IgD-negative memory B cell (primary cell): ENCODE results near the gene CNOT10. TPM values are rescaled to one million over a fixed set of nuclear protein-coding genes. Genes with fewer than 3 reads are reported as not detected.
"Not testable (repeated sequence)": the region's sequence is repeated elsewhere in the genome, so short reads cannot be mapped to it uniquely, and the experiment has no call there.

Experiments
- H3K27ac Mint-ChIP-seq, 3 donors: one replicate each; pipeline ENCODE4 v1.8.0; 2020 to 2022; ENCODE audit warnings: mild to moderate bottlenecking in 3 of 3, mixed read lengths in 3 of 3, moderate library complexity in 1 of 3
- H3K27me3 Mint-ChIP-seq: one replicate; pipeline ENCODE4 v1.8.0; 2021; ENCODE audit warnings: mixed read lengths
- H3K36me3 Mint-ChIP-seq: one replicate; pipeline ENCODE4 v1.8.0; 2020; ENCODE audit warnings: mild to moderate bottlenecking, mixed read lengths
- H3K4me1 Mint-ChIP-seq, 3 donors: one replicate each; pipeline ENCODE4 v1.8.0; 2020 to 2022; ENCODE audit warnings: mixed read lengths in 3 of 3, mild to moderate bottlenecking in 1 of 3
- H3K4me3 Mint-ChIP-seq, 4 donors: one replicate each; pipeline ENCODE4 v1.8.0; 2020 to 2022; ENCODE audit warnings: mild to moderate bottlenecking in 4 of 4, mixed read lengths in 4 of 4, moderate library complexity in 3 of 4
- H3K9me3 Mint-ChIP-seq, 3 donors: one replicate each; pipeline ENCODE4 v1.8.0; 2020 to 2021; ENCODE audit warnings: mixed read lengths in 3 of 3, mild to moderate bottlenecking in 1 of 3
- polyA plus RNA-seq: library from polyadenylated mRNA; unstranded; fragments of 300-500 nt; fragmentation: Illumina TruSeq; gene quantifications from one replicate; pipeline ENCODE4 v1.2.3, GENCODE V29; 2021

Gene CNOT10
- polyA plus RNA-seq, 1 donor from 2014 or later, result 23.1 TPM

DNA sequence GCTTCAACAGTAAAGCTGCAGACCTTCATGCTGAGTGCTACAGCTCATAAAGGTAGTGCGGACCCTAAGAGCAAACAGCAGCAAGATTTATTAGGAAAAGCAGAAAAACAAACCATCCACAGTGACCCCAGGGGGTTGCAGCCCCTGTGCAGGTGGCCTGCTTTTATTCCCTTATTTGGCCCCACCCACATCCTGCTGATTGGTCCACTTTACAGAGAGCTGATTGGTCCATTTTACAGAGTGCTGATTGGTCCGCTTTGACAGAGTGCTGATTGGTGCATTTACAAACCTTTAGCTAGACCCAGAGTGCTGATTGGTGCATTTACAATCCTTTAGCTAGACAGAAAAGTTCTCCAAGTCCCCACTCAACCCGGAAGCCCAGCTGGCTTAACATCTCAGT, 11.3 kb upstream of the CNOT10 start:
- not testable (repeated sequence) for H3K4me3 Mint-ChIP-seq, H3K9me3 Mint-ChIP-seq, H3K4me1 Mint-ChIP-seq, H3K27me3 Mint-ChIP-seq, H3K27ac Mint-ChIP-seq, H3K36me3 Mint-ChIP-seq

- Mint-ChIP-seq H3K9me3 (no peaks in the 10 kb centered on the region), H3K4me3 (no peak overlapping the region), H3K27me3 (peaks cover 1% of the 10 kb centered on the region), H3K36me3 (no peaks in the 10 kb centered on the region), H3K27ac (no peak overlapping the region), H3K4me1 (no peaks in the 10 kb centered on the region)
Observed at GRCh38 chr3:32675164-32675563, 9.8 kb upstream of the CNOT10 start.

- Mint-ChIP-seq H3K9me3 (no peaks in the 10 kb centered on the region), H3K4me3 (no peak overlapping the region), H3K27ac (no peak overlapping the region), H3K27me3 (peaks cover 1% of the 10 kb centered on the region), H3K4me1 (no peaks in the 10 kb centered on the region), H3K36me3 (no peaks in the 10 kb centered on the region)
Observed at GRCh38 chr3:32675650-32676049, 9.3 kb upstream of the CNOT10 start.

- H3K4me1 Mint-ChIP-seq, result peaks cover 6 to 20% (median 17%) of the 10 kb centered on the region in 3 donors
- no peaks in the 10 kb centered on the region for H3K36me3 Mint-ChIP-seq
- peak overlapping the region in 1 of 4 donors; percentile 24 for H3K4me3 Mint-ChIP-seq
- H3K27me3 Mint-ChIP-seq, result no peaks in the 10 kb centered on the region
- H3K9me3 Mint-ChIP-seq, result no peaks in the 10 kb centered on the region
- H3K27ac Mint-ChIP-seq, result no peak overlapping the region
Observed at GRCh38 chr3:32681811-32682210, 3.2 kb upstream of the CNOT10 start.

DNA sequence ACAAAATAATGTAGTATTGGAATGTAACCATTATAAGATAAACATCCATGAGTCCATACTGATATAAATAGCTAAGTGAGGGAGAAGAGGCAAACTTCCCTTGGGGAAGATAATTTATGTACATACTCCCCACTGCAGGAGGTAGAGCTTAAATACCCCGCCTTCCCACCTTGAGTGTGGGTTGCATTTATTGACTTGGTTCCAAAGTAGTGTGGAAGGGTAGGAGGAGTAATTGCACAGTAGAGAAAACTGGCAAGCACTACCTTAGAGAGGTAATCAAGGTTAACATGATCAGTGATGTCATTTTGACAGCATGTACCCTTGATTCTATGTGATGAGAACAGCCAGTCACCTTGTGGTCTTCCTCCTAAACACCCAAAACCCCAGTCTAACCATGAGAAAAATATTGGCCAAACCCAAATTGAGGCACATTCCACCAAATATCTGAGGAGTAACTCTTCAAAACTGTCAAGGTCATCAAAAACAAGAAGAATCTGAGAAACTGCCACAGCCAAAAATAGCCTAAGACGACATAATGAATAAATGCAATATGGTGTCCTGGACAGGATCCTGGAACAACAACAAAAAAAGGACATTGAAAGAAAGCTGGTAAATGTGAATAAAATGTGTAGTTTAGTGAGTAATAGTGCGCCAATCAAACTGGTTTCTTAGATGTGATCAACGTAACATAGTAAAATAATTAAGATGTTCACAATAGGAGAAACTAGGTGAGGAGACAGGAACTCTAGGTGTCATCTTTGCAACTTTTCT, 774 bp upstream of the CNOT10 start:
- H3K27me3 Mint-ChIP-seq, result no peaks in the 10 kb centered on the region
- H3K36me3 Mint-ChIP-seq, result no peaks in the 10 kb centered on the region
- peaks cover 17 to 25% (median 24%) of the 10 kb centered on the region in 3 donors for H3K4me1 Mint-ChIP-seq
- peak overlapping the region; percentile 82 to 96 (median 85) for H3K27ac Mint-ChIP-seq
- no peaks in the 10 kb centered on the region for H3K9me3 Mint-ChIP-seq
- H3K4me3 Mint-ChIP-seq, result peak overlapping the region; percentile 91 to 99 (median 96)

GRCh38 chr3:32685543-32686185, 676 bp downstream of the CNOT10 start:
- H3K36me3 Mint-ChIP-seq, result no peaks in the 10 kb centered on the region
- peaks cover 17 to 32% (median 30%) of the 10 kb centered on the region in 3 donors for H3K4me1 Mint-ChIP-seq
- no peaks in the 10 kb centered on the region for H3K9me3 Mint-ChIP-seq

DNA sequence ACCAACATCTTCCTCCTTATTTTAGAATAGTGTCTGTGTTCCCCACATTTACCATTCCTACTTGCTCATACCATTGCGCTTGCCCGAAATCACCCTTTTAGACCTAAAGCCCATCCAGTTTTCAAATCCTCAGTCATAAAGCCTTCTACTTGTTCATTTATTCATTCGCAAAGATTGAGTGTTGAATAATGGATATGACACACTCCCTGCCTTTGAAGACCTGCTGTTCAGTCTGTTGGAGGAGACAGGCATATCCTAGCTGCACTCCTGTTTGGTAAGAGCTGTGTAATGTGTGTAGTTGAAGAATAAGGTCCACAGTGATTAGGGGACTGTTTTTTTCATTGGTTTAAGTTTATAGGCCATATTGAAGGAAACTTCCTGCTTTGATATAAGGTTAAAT, 1.7 kb downstream of the CNOT10 start:
- no peaks in the 10 kb centered on the region for H3K36me3 Mint-ChIP-seq
- H3K4me1 Mint-ChIP-seq, result peaks cover 17 to 32% (median 30%) of the 10 kb centered on the region in 3 donors
- H3K4me3 Mint-ChIP-seq, result peak overlapping the region in 3 of 4 donors; percentile 9 to 99 (median 97)
- no peaks in the 10 kb centered on the region for H3K27me3 Mint-ChIP-seq
- no peaks in the 10 kb centered on the region for H3K9me3 Mint-ChIP-seq
- peak overlapping the region in 2 of 3 donors; percentile 47 to 85 for H3K27ac Mint-ChIP-seq

More at GRCh38 chr3:32685543-32686185, 676 bp downstream of the CNOT10 start:
- Mint-ChIP-seq H3K4me3 (peak overlapping the region; percentile 91 to 99 (median 96)), H3K27me3 (no peaks in the 10 kb centered on the region), H3K27ac (peak overlapping the region; percentile 82 to 96 (median 85))

DNA sequence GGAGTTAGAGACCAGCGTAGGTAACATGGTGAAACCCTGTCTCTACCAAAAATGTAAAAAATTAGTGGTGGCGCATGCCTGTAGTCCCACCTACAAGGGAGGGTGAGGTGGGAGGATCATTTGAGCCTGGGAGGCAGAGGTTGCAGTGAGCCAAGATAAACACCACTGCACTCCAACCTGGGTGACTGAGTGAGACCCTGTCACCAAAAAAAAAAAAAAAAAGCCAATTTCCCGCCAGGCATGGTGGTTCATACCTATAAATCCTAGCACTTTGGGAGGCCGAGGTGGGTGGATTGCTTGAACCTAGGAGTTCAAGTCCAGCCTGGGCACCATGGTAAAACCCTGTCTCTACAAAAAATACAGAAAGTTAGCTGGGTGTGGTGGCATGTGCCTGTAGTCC, 6.9 kb downstream of the CNOT10 start:
- no peak overlapping the region for H3K27ac Mint-ChIP-seq
- peaks cover 11 to 16% (median 15%) of the 10 kb centered on the region in 3 donors for H3K4me1 Mint-ChIP-seq
- no peaks in the 10 kb centered on the region for H3K9me3 Mint-ChIP-seq
- no peaks in the 10 kb centered on the region for H3K27me3 Mint-ChIP-seq
- peaks cover 5% of the 10 kb centered on the region for H3K36me3 Mint-ChIP-seq
- no peak overlapping the region for H3K4me3 Mint-ChIP-seq

DNA sequence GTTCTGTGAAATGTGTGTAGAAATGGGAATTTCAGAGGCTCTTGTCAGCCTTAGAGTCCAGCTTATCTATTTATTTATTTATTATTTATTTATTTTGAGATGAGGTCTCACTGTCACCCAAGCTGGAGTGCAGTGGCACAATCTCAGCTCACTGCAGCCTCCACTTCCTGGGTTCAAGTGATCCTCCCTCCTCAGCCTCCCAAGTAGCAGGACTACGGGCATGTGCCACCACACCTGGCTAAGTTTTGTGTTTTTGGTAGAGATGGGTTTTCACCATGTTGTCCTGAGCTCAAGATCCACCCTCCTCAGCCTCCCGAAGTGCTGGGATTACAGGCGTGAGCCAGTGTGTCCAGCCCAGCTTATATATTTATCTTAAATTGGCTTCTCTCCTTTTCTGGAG, 11.5 kb downstream of the CNOT10 start:
- H3K27me3 Mint-ChIP-seq, result no peaks in the 10 kb centered on the region
- H3K4me3 Mint-ChIP-seq, result no peak overlapping the region
- H3K4me1 Mint-ChIP-seq, result peaks cover 5 to 16% (median 12%) of the 10 kb centered on the region in 3 donors
- peaks cover 5% of the 10 kb centered on the region for H3K36me3 Mint-ChIP-seq
- H3K27ac Mint-ChIP-seq, result no peak overlapping the region
- peaks cover 0 to under 1% (median 0%) of the 10 kb centered on the region in 3 donors for H3K9me3 Mint-ChIP-seq

DNA sequence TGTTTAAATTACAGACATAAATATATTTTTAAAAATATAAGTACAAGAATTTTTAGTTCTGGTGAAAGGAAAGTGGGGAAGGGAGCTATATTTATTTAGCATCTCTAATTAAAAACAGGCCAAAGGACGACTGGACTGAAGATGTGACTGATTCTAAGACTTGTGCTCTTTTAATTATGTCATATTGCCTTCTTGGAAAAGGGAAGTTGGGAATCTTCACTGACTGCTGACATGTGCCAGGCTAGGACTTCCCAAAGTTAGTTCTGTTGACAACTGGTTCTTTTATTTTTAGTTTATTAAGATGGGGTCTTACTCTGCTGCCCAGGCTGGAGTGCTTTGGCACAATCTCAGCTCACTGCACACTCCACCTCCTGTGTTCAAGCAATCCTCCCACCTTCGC, 13.5 kb downstream of the CNOT10 start:
- Mint-ChIP-seq H3K36me3 (peaks cover 5% of the 10 kb centered on the region), H3K4me3 (no peak overlapping the region), H3K9me3 (peaks cover 0 to 1% (median 0%) of the 10 kb centered on the region in 3 donors), H3K4me1 (peaks cover 10 to 19% (median 16%) of the 10 kb centered on the region in 3 donors), H3K27ac (no peak overlapping the region), H3K27me3 (no peaks in the 10 kb centered on the region)

DNA sequence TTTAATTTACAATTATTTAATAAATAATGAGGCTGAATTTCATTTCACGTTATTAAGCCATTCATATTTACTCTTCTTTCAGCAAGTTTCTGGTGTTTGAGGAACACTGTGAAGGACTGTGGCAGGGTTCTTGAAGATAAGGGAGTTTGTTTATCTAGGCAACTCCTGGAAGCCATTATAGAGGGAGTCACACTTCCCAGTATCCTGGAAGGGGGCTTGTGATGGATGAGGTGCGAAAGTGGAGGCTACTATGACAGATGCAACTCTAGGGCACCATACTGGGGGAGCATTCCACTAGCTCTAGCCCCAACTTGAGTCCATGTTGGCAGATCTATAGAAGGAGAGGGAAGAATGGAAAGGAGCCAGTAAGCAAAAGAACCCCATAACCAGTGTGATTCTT, 14.4 kb downstream of the CNOT10 start:
- peaks cover 0 to 1% (median 0%) of the 10 kb centered on the region in 3 donors for H3K9me3 Mint-ChIP-seq
- peak overlapping the region in 1 of 3 donors; percentile 71 for H3K27ac Mint-ChIP-seq
- H3K36me3 Mint-ChIP-seq, result peaks cover 5% of the 10 kb centered on the region
- peaks cover 12 to 22% (median 19%) of the 10 kb centered on the region in 3 donors for H3K4me1 Mint-ChIP-seq
- H3K27me3 Mint-ChIP-seq, result no peaks in the 10 kb centered on the region
- peak overlapping the region in 1 of 4 donors; percentile 25 for H3K4me3 Mint-ChIP-seq

GRCh38 chr3:32700244-32700643, 15.3 kb downstream of the CNOT10 start:
- peaks cover 13 to 19% (median 15%) of the 10 kb centered on the region in 3 donors for H3K4me1 Mint-ChIP-seq
- H3K27ac Mint-ChIP-seq, result no peak overlapping the region
- no peak overlapping the region for H3K4me3 Mint-ChIP-seq
- peaks cover 6% of the 10 kb centered on the region for H3K36me3 Mint-ChIP-seq
- H3K9me3 Mint-ChIP-seq, result peaks cover 0 to 1% (median 0%) of the 10 kb centered on the region in 3 donors
- H3K27me3 Mint-ChIP-seq, result no peaks in the 10 kb centered on the region

DNA sequence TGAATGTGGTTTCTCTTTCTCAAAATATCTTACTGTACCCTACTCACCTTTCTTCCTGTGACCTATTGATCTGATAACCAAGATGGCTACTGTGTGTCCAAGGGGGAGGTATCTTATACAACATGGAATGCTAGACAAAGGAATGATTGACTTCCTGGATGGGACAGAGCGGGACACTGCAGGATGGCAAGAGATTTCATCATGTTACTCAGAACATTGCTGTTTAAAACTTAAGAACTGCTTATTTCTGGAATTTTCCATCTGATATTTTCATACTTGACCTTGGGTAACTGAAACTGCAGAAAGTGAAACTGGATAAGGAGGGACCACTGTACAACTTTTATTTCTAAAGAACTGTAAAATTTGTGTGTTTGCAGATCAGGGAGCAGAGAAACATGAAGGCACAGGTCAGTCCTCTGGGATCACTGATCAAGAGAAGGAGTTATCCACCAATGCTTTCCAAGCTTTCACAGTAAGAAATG, 18.5 kb downstream of the CNOT10 start:
- Mint-ChIP-seq H3K4me3 (no peak overlapping the region), H3K27ac (peak overlapping the region in 1 of 3 donors; percentile 60), H3K9me3 (peaks cover 0 to 1% (median 0%) of the 10 kb centered on the region in 3 donors), H3K27me3 (no peaks in the 10 kb centered on the region), H3K4me1 (peaks cover 14 to 18% (median 16%) of the 10 kb centered on the region in 3 donors), H3K36me3 (peaks cover 6% of the 10 kb centered on the region)

DNA sequence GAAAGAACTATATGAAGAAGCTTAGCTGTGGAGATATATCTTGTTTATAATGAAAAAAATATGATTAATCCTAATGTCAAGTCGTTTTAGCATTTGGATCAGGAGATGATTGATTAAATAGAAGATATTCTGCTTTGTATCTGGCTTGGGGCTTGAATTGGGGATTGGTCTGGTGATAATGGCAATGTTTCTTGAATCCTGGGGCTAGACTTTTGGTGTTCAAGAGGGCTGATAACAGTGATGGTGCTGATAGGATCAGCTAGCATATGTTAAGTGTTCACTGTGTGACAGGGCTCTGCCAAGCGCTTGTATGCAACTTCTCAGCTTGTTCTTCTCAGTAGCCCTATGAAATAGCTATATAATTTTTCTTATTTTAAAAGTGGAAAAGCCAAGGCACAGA, 20.2 kb downstream of the CNOT10 start:
- peaks cover 14 to 18% (median 15%) of the 10 kb centered on the region in 3 donors for H3K4me1 Mint-ChIP-seq
- H3K27ac Mint-ChIP-seq, result no peak overlapping the region
- peaks cover 8% of the 10 kb centered on the region for H3K36me3 Mint-ChIP-seq
- H3K4me3 Mint-ChIP-seq, result no peak overlapping the region
- peaks cover 0 to 1% (median 0%) of the 10 kb centered on the region in 3 donors for H3K9me3 Mint-ChIP-seq
- H3K27me3 Mint-ChIP-seq, result no peaks in the 10 kb centered on the region

DNA sequence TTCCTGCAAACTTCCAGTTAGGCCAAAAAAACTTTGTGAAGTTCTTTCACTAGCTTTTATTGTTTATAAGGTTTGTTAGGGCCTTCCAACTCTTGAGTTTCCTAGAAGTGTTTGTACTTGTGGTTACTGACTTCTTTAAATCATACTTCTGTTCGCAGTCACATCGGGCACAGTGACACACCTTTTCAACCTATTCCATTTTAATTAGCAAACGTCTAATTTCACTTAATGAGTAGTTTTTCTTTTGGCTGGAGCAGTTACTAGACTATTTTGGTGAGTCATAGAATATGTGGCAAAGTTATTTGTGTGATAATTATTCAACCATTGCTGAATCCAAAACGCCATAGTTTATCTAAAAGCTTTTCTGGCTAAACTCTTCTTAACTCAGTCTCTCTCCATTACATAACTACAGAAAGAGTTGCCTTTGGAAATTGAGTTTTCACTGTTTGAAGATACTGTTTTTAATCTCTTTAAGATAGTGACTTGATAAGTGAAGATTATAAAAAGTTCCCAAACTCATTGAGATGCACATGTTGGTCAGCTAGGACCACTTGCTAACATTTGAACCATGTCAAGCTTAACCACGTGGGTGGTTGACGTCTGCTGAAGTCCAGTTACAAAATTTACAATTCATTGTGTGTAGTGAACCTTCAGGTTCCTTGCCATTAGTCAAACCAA, 21.5 kb downstream of the CNOT10 start:
- Mint-ChIP-seq H3K9me3 (peaks cover 0 to under 1% (median 0%) of the 10 kb centered on the region in 3 donors), H3K36me3 (peaks cover 9% of the 10 kb centered on the region), H3K27ac (no peak overlapping the region), H3K27me3 (no peaks in the 10 kb centered on the region), H3K4me3 (no peak overlapping the region), H3K4me1 (peaks cover 8 to 15% (median 9%) of the 10 kb centered on the region in 3 donors)
